GM21619 (cell line): Measurements from ENCODE around the gene NFATC1.

ENCODE experiments used
- ATAC-seq: cut with Tn5 transposase; IDR thresholded peaks from one replicate; pipeline ENCODE4 v1.9.1; 2021; ENCODE audit not compliant: unreplicated experiment

Gene NFATC1

DNA sequence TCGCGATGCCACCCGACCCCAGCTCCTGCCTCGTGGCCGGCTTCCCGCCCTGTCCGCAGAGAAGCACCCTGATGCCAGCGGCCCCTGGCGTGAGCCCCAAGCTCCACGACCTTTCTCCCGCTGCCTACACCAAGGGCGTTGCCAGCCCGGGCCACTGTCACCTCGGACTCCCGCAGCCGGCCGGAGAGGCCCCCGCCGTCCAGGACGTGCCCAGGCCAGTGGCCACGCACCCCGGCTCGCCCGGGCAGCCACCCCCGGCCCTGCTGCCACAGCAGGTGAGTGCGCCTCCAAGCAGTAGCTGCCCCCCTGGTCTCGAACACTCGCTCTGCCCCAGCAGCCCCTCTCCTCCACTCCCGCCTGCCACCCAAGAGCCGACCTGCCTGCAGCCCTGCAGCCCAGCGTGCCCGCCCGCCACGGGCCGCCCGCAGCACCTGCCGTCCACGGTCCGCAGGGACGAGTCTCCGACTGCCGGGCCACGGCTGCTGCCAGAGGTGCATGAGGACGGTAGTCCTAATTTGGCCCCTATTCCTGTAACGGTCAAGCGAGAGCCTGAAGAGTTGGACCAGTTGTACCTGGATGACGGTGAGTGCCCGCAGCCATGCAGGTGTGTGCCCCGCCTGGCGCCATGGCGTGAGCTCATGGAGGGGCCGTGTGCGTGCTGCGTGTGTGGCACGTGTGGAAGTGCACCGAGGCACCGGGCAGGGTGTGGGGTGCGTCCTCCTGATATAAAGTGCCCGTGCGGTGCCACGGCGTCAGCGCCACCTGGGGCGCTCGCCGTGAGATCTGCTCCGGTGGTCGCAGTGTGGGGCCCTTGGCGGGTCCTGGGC lies 90.8 kb downstream of the NFATC1 start:
- no peak for ATAC-seq

DNA sequence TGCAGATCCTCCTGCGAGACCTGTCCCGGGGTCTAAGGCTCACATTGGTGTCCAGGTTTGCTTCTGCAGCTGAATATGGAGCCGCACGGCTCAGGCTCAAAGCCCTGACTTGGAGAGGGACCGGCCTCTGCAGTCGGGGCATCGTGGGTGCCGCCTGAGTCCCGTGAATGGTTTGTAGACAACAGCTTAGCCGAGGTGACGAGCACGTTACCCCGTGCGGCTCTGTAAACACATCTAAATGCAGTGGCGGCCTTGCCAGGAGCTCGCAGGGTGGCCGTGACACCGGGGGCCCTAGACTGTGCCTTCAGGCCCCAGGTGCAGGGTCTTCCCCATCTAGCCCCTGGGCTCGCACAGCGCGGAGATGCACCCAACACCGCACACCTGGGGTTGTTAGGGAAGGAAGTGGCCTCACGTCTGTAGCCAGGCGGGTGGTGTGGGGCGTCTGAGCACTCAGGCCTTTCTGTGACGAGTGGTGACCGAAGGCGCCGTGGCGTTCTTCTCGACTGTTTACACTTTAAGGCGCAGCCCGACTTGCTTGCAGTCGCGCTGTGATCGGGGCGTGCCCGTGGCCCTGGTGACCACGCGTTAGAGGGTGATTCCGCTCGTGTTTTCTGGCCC lies 91.6 kb downstream of the NFATC1 start:
- no peak for ATAC-seq

DNA sequence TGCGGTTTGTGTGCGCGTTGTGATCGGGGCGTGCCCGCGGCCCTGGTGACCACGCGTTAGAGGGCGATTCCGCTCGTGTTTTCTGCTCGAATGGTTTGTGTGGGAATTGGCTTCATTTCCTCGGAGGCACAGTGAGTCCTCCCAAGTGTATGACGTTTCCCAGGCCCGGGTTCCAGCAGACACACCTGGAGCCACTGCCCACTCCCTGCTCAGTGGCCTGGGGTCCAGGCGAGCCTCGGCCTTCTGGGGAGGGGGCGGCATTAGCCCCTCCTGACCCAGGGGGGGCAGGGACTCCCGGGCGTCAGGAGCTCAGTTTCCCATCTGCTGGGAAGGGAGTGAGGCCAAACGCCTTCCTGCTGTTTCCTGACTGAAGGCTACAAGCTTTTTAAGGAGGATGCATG lies 92.1 kb downstream of the NFATC1 start:
- ATAC-seq: no peak

DNA sequence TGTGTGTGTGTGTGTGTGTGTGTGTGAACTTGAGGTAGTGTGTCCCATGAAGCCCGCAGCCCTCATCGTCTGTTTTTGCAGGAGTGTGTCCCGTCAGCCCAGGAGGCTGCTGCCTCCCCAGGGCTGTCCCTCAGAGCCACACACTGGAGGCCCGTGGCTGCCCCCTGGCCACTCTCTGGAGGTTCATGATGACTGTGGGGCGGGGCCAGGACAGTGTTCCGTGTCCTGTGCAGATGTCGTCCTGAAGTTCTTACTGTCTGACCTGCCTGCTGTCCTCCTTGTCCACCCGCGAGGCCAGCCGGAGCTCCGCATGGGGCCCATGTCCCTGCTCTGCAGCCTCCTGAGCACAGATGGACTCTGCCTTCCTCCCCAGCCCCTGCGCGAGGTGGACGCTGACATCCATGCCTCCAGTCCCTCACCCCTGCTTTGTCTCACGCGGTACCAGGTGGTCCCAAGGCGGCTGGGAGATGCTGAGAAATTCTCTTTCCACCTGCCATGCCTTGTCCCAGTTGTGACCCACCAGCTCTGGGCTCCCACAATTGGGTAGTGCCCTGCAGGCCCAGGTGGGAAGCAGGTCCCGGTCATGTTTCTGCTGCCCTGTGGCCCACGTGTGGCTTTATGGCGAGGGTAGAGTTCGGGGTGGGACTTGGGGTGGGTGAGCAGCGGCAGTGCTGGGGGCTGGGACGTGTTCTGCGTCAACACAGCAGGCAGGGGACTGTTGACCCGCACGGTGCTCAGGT lies 92.8 kb downstream of the NFATC1 start:
- ATAC-seq: no peak

DNA sequence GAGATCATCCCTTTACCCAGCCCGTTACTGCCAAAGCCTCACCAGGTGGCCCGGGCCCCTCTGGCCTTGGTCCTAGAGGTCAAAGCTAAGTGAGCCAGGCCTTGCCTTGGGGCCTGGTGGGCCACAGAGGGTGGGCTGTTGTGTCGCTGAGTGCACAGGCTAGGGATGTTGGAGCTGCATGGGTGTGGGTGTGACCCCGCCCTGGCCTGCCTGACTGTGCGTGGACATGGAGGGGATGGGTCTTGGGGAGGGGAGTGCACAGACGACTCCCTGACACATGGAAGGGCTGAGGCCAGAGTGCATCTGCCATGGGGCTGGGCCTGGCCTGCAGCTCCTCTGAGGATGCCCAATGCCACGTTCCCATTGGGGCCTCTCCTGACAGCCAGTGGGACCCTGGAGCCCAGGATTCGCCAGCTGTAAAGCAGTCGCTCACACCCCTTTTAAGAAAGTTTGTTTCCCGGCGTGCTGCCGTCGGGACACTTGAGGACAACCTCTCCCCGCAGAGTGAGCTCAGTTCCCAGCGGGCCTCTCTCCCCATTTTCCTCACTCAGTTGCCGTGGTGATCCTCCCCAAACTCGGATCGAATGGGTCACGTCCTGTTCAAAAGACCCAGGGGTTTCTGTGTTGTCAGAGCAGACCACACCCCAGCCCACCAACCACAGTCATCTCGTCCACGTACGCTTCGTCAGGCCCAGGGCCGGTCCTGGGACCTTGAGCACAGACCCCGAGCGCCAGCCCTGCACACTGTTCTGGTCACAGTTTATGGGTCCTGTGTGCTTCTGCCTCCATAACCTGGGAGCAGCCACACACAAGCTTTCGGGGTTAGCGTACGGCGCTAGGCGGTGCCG lies 93.5 kb downstream of the NFATC1 start:
- no peak for ATAC-seq

DNA sequence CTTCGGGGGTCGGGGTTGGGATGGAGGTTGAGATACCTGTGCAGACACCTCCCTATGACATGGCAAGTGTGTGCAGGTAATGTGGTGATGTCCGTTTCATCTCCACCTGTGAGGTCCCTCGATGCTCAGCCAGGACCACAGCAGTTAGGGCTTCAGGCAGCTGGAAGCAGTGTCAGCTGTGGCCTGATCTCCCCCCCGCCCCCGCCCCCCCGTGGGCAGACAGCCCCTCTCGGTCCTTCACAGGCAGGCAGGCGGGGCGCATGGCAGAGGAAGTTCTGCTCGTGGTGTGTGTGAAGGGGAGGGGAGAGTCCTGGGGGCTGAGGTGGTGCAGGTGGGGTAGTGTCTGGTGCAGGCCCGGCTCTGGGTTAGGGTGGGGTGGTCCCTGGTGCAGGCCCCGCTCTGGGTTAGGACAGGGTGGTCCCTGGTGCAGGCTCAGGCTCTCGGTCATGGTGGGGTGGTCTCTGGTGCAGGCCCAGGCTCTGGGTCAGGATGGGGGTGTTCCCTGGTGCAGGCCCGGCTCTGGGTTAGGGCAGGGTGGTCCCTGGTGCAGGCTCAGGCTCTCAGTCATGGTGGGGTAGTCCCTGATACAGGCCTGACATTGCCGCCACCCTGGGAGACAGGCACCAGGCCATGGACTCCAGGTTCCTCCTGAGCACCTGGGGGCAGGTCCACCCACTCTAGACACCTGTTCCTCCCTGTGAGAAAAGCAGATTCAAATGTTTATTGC lies 94.3 kb downstream of the NFATC1 start:
- no peak for ATAC-seq

DNA sequence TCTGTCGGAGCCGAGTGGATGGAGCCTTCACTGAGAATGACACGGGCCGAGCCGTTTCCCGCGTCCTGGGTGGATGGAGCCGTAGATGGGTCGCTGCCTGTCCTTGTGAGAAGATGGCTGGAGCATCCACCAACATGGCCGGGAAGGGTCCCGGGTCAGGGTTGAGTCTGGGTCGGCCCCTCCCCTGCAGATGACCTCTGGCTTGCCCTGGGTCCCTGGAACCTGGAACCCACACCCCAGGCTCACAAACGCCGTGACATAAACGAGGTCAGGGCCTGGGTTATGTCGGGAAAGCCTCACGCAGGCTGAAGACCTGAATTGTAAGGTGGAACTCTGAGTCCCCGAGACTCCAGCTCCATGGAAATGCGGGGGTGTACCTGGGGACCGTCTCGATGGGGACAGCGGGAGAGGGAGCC lies 94.9 kb downstream of the NFATC1 start:
- ATAC-seq: no peak

DNA sequence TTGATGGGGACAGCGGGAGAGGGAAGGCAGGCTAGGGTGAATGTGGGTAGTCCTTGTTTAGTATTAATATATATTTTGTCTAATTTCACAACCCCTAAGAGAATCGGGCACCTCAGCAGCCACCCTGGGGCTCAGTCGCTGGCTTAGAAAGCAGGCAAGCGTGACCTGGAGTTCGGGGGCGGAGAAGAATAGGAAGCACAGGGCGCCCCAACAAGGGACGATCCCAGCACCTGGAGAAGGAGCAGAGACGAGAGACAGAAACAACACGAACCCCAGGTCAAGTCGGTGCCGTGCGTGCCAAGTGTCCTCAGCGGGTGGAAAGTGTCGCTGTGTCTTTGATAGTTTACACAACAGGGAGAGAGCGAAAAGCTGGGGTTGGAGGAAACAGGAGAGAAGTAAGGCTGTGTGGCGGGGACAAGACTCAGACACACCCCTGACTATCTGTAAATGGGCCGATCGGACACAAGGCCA lies 95.4 kb downstream of the NFATC1 start:
- ATAC-seq: no peak

DNA sequence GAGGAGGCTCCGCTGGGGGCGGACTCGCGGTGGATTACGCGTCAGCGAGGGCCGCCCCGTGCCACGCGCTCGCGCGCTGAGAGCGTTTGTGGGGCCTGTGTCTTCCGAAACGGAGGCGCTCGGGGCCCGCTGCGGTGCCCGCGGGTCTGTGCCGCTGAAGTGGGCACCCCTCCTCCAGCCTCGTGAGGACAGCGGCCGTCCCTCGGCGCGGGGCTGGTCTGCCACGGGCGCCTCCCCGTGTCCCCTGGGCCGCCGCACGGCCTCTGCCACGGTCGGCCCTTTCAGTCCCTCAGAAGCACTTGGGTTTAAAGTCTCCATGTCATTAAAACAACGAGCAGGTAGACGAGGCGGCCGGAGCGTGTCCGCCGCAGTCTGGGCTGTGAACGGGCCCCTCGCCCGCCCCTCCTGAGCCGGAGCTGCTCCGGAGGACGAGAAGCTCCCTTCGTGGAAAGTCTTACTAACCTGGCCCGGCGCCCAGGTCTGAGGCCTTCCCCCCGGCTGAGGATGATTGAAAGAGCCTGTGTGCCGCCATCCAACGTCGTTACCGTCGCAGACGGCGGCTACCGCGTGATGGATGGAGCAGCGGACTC lies 97.6 kb downstream of the NFATC1 start:
- no peak for ATAC-seq

DNA sequence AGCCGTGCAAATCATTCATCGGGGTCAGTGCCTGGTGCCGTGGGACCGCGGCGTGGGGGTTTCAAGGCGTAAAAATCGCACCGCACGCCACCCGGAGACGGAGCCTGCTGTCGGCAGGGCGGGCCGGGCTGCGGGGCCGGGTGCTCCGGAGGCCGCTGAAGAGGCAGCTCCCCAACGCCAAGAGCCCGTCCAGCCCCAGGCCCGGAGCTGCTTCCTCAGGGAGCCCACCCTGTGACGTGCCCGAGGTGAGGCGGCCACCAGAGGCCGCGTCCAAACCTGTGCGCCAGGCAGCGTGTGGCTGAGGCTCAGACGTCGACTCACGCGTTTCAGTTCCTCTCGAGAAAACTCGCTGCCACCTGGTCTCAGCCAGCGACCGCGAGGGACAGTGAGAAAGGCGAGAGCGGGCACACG lies 98.1 kb downstream of the NFATC1 start:
- no peak for ATAC-seq

DNA sequence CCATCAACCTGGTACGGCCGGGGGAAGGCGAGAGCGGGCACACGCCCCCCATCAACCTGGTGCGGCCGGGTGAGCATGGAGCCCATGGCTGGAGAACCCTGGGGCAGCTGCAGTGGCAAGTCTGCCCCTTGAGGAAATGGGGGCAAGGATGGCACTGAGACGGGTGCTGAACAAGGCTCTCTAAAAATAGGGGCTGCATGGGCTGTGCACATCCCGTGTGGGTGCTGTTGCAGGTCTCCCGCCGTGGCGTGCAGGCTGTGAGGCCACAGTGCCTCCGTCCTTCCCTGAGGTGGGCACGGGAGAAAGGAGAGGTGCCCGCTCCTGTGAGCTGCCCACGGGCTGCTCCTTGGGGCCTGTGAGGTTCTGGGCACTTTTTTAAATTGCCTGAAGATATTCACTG lies 99.2 kb downstream of the NFATC1 start:
- no peak for ATAC-seq

DNA sequence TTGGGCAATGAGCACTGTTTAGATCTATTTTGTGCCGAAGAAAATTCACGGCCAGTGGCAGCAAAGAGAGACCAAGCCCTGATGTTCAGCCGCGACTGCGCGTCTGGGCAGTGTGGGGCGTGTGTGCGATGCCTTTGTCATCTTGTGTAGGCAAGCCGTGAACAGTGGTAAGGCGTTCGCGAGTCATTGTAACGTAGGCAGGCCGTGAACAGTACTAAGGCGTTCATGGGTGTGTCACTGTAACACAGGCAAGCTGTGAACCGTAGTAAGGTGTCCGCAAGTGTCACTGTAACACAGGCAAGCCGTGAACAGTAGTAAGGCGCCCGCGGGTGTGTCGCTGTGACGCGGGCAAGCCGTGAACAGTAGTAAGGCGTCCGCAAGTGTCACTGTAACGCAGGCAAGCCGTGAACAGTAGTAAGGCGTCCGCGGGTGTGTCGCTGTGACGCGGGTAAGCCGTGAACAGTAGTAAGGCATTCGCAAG lies 99.9 kb downstream of the NFATC1 start:
- ATAC-seq: no peak

DNA sequence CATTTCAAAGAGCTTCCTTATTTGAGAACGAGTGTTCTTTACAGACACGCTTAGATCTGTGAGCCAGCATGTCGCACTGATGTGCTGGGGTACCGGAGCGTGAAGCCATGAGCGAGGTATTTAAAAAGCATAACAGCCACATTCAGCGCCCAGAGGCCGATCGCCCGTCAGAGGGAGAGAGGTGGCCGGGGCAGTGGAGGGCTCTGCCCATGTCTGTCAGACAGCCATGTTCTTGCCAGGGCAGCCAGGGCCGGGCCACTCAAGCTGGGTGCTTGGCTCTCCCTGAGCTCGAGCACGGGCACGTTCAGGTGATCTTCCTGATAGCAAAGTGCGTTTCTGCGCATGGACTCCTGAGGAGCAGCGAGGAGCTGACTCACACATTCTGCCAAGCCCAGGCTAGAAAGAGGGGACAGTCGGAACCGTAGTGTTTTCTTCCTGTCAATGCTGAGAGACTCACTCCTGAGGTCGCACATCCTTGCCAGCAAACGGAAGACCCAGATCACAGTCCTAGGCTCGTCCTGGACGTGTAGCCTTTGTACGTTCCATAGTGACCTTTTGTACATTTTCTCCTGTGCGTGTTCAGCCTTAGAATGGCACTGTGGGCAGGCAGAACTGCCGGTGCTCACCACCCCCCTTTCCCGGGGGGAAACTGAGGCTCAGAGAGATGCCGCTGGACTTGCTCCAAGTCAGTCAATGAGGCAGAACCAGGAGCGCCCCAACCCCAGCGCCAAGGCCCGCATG lies 100.7 kb downstream of the NFATC1 start:
- no peak for ATAC-seq

DNA sequence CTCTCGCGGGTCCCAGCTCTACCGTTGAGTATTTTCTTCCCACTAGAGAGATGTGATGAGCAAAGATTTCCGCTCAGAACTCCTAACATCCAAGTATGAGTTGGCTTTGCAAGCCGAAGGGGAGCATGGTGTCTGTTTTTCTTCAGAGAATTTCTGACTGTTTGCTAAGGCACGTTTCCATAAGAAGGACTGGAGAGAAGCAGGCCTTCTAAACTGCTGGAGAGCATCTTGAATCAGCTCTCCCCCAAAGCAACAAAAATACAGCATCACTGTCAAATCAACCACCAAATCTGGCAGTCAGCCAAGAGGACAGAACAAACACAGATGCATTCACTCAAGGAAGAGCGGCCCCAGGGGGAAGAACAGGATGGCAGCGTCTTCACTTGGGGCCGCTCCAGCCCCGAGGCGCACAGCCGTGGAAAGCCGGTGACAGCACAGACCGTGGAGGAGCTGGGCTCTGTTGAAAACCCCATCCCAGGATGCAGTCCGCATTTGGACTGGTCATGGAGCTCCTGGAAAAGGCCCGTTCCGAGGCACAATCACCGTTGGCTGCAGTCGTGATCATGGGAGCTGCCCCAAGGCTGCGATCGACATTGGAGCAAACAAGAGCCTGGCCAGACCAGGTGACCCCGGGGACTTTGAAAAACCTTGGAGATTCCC lies 101.4 kb downstream of the NFATC1 start:
- ATAC-seq: no peak

DNA sequence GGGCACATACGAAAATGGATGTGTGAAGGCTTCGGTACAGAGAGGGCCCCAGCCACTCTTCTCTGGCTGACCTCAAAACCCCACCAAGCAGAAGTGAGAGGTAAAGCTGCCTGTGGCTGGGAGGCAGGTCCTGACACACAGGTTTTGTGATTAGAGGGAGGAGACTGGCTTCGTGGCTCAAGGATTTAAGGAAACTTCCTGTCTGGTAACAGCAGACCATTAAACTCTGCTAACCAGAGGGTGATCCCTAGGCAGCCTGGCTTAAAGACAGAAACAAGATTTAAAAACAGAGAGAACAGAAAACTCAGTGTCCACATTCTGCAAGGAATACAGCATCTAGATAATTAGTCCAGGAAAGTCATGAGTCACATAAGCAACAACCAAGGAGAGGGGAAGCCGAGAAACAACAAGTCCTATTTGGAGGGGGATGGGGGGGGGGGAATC lies 101.9 kb downstream of the NFATC1 start:
- ATAC-seq: peak; percentile 84

DNA sequence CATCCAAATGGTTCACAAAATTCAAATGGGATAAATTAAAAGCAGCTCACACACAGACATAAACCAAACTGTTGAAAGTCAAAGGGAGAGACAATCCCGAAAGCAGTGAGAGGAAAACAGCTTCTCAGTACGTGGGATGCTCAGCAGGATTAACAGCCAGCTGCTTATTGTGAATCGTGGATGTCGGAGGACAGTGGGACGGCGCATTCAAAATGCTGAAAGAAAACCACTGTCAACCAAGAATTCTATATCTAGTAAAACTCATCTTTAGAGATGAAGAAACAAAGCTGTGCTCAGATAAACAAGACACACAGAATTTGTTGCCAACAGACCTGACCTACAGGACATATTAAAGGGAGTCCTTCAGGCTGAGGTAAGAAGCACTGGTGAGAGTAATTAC lies 102.9 kb downstream of the NFATC1 start:
- ATAC-seq: no peak

DNA sequence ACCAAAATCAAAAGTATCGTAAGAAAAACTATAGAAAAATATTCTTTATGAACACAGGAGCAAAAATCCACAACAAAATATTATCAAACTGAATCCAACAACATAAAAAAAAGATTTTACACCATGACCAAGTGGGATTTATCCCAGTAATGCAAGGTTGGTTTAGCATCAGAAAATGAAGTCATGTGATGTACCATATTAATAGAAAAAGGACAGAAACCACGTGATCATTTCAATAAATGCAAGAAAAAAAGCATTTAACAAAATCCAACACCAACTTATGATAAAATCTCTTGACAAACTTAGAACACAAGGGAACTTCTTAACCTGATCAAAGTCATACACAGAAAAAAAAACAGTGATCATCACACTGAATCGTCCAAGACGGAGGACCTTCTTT lies 105.3 kb downstream of the NFATC1 start:
- no peak for ATAC-seq

DNA sequence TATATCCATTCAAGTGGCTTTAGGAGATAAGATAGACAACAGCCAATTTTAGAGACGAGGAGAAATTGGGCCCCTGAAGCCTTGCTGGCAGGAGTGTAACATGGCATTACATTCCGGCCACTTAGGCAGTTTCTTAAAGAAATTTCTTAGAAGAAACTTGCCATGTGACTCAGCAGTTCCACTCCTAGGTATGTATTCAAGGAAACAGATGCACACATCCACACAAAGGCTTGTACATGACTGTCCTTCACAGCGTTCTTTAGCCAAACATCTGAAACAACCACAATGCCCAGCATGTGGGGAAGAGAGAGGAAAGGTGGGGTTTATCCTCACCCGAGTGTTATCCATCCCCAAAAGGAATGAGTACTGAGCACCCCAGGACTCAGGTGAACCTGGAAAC lies 107.1 kb downstream of the NFATC1 start:
- no peak for ATAC-seq
